HepG2 (cell line): ENCODE data around the gene IL4I1. TPM values are rescaled to one million over a fixed set of nuclear protein-coding genes. Genes with fewer than 3 reads are reported as not detected.

Experiments
- AHR ChIP-seq: IDR thresholded peaks from 2 replicates; pipeline ENCODE4 v1.6.1; 2018; ENCODE audit warnings: missing genetic modification reagents, missing compliant biosample characterization
- CAMTA2 ChIP-seq: sonication (generic); formaldehyde crosslinking; IDR thresholded peaks from 2 replicates; pipeline ENCODE4 v1.4.0; 2020; ENCODE audit warnings: mild to moderate bottlenecking, missing genetic modification reagents, borderline replicate concordance
- CENPT ChIP-seq: sonication (generic); formaldehyde crosslinking; IDR thresholded peaks from 2 replicates; pipeline ENCODE4 v1.8.0; 2022; ENCODE audit warnings: low read depth, mild to moderate bottlenecking, moderate library complexity, missing genetic modification reagents
- FOSL2 ChIP-seq: sonication (generic); formaldehyde crosslinking; IDR thresholded peaks from 2 replicates; pipeline ENCODE4 v1.4.0; 2020; ENCODE audit warnings: missing genetic modification reagents
- FOXK1 ChIP-seq: sonication (generic); formaldehyde crosslinking; IDR thresholded peaks from 2 replicates; pipeline ENCODE4 v1.4.0; 2020; ENCODE audit warnings: low read depth, missing genetic modification reagents, borderline replicate concordance
- KLF11 ChIP-seq: IDR thresholded peaks from 2 replicates; pipeline ENCODE4 v1.6.1; 2016; ENCODE audit warnings: missing compliant biosample characterization
- RFX5 ChIP-seq: IDR thresholded peaks from 2 replicates; pipeline ENCODE4 v1.6.1; 2011; ENCODE audit warnings: low read depth, low read length, improper control_type of control experiment
- ZFP36L1 ChIP-seq: sonication (generic); formaldehyde crosslinking; IDR thresholded peaks from 2 replicates; pipeline ENCODE4 v1.8.0; 2022; ENCODE audit warnings: mild to moderate bottlenecking, missing genetic modification reagents, moderate library complexity
- ZNF318 ChIP-seq: sonication (generic); formaldehyde crosslinking; IDR thresholded peaks from 2 replicates; pipeline ENCODE4 v1.4.0; 2020; ENCODE audit warnings: mild to moderate bottlenecking, missing genetic modification reagents
- ZNF605 ChIP-seq: sonication (generic); formaldehyde crosslinking; IDR thresholded peaks from 2 replicates; pipeline ENCODE4 v1.8.0; 2022; ENCODE audit warnings: mild to moderate bottlenecking, missing genetic modification reagents
- ZNF629 ChIP-seq: sonication (generic); formaldehyde crosslinking; conservative IDR thresholded peaks from 2 replicates; pipeline ENCODE4 v1.5.0; 2020; ENCODE audit warnings: missing genetic modification reagents
- polyA plus RNA-seq, 8 experiments: library from polyadenylated mRNA; depleted of rRNA in 3 of 8; stranded (reverse) in 7 of 8; unstranded in 1 of 8; fragments of >200 nt; fragmentation: Illumina TruSeq in 4 of 8; extraction: Trizol in 4 of 8; gene quantifications; 2 replicates each; pipeline versions ENCODE4 v1.2.1 to v1.2.3, GENCODE V29; 2011 to 2016; ENCODE audit warnings: low read depth in 4 of 8, missing spikeins in 1 of 8, mixed read lengths in 1 of 8; ENCODE audit not compliant: insufficient read depth in 1 of 8
- total RNA-seq, 5 experiments: library from RNA; depleted of rRNA; stranded (reverse); fragments of >200 nt; fragmentation: Illumina TruSeq; extraction: Trizol; gene quantifications; 2 replicates each; pipeline ENCODE4 v1.2.3, GENCODE V29; 2016; ENCODE audit warnings: low read depth in 1 of 5
- TF ChIP-seq, protein P1 (sequence below), 2 experiments: sonication (generic) in 1 of 2; formaldehyde crosslinking in 1 of 2; IDR thresholded peaks; 2 replicates each; pipeline versions ENCODE4 v1.4.0 to v1.6.1; 2016 to 2020; ENCODE audit warnings: borderline replicate concordance in 1 of 2, low read depth in 1 of 2, mild to moderate bottlenecking in 1 of 2, missing genetic modification reagents in 1 of 2
- TF ChIP-seq, protein P2 (sequence below): sonication (generic); formaldehyde crosslinking; IDR thresholded peaks from 2 replicates; pipeline ENCODE4 v1.8.0; 2022; ENCODE audit warnings: missing genetic modification reagents, mild to moderate bottlenecking, moderate library complexity, borderline replicate concordance
- TF ChIP-seq, protein P3 (sequence below): sonication (generic); formaldehyde crosslinking; IDR thresholded peaks from 2 replicates; pipeline ENCODE4 v1.4.0; 2020; ENCODE audit warnings: mild to moderate bottlenecking, missing genetic modification reagents

Gene IL4I1
- total and polyA plus RNA-seq, 2 of the 13 experiments (the other 11 are each of a cell fraction or from before 2014, with no cell fraction given) = not detected

DNA sequence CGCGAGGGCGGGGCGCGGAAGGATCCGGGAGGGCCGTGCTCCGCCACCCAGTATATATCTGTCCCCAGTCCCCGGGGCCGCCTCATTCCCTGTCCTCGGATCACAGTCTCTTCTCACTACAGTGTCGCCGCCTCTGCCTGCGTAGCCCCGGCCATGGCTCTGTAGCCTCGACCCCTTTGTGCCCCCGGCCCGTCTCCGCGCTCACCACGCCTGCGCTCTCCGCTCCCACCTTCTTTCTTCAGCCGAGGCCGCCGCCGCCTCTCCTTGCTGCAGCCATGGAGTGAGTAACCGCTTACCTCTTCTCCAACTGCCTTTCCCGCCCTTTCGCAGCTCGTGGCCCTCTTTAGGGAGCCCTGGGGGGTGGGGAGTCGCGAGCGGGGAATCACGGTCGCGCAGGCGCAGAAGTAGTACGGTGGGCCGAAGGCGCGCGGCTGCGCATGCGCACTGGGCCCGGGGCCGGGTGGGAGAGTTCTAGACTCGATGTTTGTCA is 32.5 kb upstream of the IL4I1 start, which contains the start of the genes ATF5 and NUP62 (continued):
- TF ChIP-seq ZNF318 (CRISPR knock-in tag) (peak; percentile 87; the same call in 1 of the 2 replicates), ZFP36L1 (CRISPR knock-in tag) (no peak), FOSL2 (CRISPR knock-in tag) (peak; percentile 31; the same call in 1 of the 2 replicates), CENPT (peak; percentile 22; the same call in 1 of the 2 replicates), FOXK1 (CRISPR knock-in tag) (no peak), RFX5 (no peak), ZNF629 (CRISPR knock-in tag) (peak; percentile 20; the same call in 1 of the 2 replicates), AHR (CRISPR knock-in tag) (0 out of 2 replicates have a peak, but pooled peaks have one; percentile 25), KLF11 (CRISPR knock-in tag) (0 out of 2 replicates have a peak, but pooled peaks have one; percentile 69), CAMTA2 (0 out of 2 replicates have a peak, but pooled peaks have one; percentile 43), ZNF605 (CRISPR knock-in tag) (peak; percentile 94; the same call in 1 of the 2 replicates)
- TF ChIP-seq, protein P1, sequence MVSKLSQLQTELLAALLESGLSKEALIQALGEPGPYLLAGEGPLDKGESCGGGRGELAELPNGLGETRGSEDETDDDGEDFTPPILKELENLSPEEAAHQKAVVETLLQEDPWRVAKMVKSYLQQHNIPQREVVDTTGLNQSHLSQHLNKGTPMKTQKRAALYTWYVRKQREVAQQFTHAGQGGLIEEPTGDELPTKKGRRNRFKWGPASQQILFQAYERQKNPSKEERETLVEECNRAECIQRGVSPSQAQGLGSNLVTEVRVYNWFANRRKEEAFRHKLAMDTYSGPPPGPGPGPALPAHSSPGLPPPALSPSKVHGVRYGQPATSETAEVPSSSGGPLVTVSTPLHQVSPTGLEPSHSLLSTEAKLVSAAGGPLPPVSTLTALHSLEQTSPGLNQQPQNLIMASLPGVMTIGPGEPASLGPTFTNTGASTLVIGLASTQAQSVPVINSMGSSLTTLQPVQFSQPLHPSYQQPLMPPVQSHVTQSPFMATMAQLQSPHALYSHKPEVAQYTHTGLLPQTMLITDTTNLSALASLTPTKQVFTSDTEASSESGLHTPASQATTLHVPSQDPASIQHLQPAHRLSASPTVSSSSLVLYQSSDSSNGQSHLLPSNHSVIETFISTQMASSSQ (IDR thresholded peaks at IDR 0.05; ENCODE audit: low read depth) = no peak
- TF ChIP-seq, protein P1 (CRISPR knock-in tag; IDR thresholded peaks at IDR 0.05; ENCODE audit: borderline replicate concordance) = peak; percentile 17; the same call in 1 of the 2 replicates
- TF ChIP-seq, protein P2, sequence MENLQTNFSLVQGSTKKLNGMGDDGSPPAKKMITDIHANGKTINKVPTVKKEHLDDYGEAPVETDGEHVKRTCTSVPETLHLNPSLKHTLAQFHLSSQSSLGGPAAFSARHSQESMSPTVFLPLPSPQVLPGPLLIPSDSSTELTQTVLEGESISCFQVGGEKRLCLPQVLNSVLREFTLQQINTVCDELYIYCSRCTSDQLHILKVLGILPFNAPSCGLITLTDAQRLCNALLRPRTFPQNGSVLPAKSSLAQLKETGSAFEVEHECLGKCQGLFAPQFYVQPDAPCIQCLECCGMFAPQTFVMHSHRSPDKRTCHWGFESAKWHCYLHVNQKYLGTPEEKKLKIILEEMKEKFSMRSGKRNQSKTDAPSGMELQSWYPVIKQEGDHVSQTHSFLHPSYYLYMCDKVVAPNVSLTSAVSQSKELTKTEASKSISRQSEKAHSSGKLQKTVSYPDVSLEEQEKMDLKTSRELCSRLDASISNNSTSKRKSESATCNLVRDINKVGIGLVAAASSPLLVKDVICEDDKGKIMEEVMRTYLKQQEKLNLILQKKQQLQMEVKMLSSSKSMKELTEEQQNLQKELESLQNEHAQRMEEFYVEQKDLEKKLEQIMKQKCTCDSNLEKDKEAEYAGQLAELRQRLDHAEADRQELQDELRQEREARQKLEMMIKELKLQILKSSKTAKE (CRISPR knock-in tag) = no peak
- TF ChIP-seq, protein P3, sequence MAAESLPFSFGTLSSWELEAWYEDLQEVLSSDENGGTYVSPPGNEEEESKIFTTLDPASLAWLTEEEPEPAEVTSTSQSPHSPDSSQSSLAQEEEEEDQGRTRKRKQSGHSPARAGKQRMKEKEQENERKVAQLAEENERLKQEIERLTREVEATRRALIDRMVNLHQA (CRISPR knock-in tag) = no peak
